OCI-LY1 (cell line): ENCODE results near the gene INPP5B.

Experiments
- H2AFZ ChIP-seq: fragments of 200-600 bp; sonication (generic), shearing (Covaris generic); 2 replicates; pipeline ENCODE4 v1.6.0; 2014; ENCODE audit warnings: antibody characterized with exemption, mild to moderate bottlenecking, low read length
- H3F3A ChIP-seq: fragments of 200-600 bp; sonication (generic), shearing (Covaris generic); 2 replicates; pipeline ENCODE4 v1.6.0; 2014; ENCODE audit warnings: mild to moderate bottlenecking, antibody characterized with exemption, low read length, moderate library complexity; ENCODE audit not compliant: insufficient read depth
- H3K27ac ChIP-seq: fragments of 200-600 bp; sonication (generic); 2 replicates; pipeline ENCODE4 v1.5.1; 2014; ENCODE audit warnings: low read length, mixed run types, mild to moderate bottlenecking, low read depth; ENCODE audit not compliant: poor library complexity, severe bottlenecking
- H3K27me3 ChIP-seq: fragments of 200-600 bp; sonication (generic); 2 replicates; pipeline ENCODE4 v1.6.0; 2014; ENCODE audit warnings: antibody characterized with exemption, mild to moderate bottlenecking, low read length, moderate library complexity; ENCODE audit not compliant: insufficient read depth
- H3K36me3 ChIP-seq: fragments of 200-600 bp; sonication (generic); 2 replicates; pipeline ENCODE4 v1.6.1; 2014; ENCODE audit warnings: mild to moderate bottlenecking, antibody characterized with exemption, low read length, moderate library complexity, mixed read lengths; ENCODE audit not compliant: insufficient read depth
- H3K4me1 ChIP-seq: fragments of 200-600 bp; sonication (generic); 2 replicates; pipeline ENCODE4 v1.5.1; 2014; ENCODE audit warnings: mild to moderate bottlenecking, low read length, moderate library complexity; ENCODE audit not compliant: insufficient read depth, severe bottlenecking
- H3K4me2 ChIP-seq: fragments of 200-600 bp; sonication (generic), shearing (Covaris generic); 2 replicates; pipeline ENCODE4 v1.6.1; 2014; ENCODE audit warnings: low read length
- H3K4me3 ChIP-seq: fragments of 200-600 bp; sonication (generic); 2 replicates; pipeline ENCODE4 v1.5.1; 2014; ENCODE audit warnings: low read length, low read depth, mild to moderate bottlenecking, mixed read lengths; ENCODE audit not compliant: poor library complexity, severe bottlenecking
- H3K79me2 ChIP-seq: fragments of 200-600 bp; shearing (Covaris generic); 2 replicates; pipeline ENCODE4 v1.6.1; 2016; ENCODE audit warnings: mixed run types, low read length, mixed read lengths; ENCODE audit not compliant: insufficient read depth
- H3K9ac ChIP-seq: fragments of 200-600 bp; sonication (generic), shearing (Covaris generic); 2 replicates; pipeline ENCODE4 v1.6.1; 2014; ENCODE audit warnings: mild to moderate bottlenecking, low read length, mixed read lengths
- H3K9me2 ChIP-seq: fragments of 200-600 bp; sonication (generic), shearing (Covaris generic); 2 replicates; pipeline ENCODE4 v1.6.1; 2014; ENCODE audit warnings: low read depth, mild to moderate bottlenecking, low read length, mixed read lengths
- H3K9me3 ChIP-seq: fragments of 200-600 bp; shearing (Covaris generic); 2 replicates; pipeline ENCODE4 v1.6.1; 2014; ENCODE audit warnings: low read length, mixed read lengths
- H4K20me1 ChIP-seq: fragments of 200-600 bp; sonication (generic), shearing (Covaris generic); 2 replicates; pipeline ENCODE4 v1.6.0; 2016; ENCODE audit warnings: mild to moderate bottlenecking, low read length; ENCODE audit not compliant: insufficient read depth
- CTCF ChIP-seq: fragments of 200-600 bp; sonication (generic), shearing (Covaris generic); IDR thresholded peaks from 2 replicates; pipeline ENCODE4 v1.5.1; 2017; ENCODE audit warnings: mild to moderate bottlenecking, antibody characterized with exemption, low read length, moderate library complexity, mixed read lengths
- EZH2 ChIP-seq: fragments of 200-600 bp; sonication (generic), shearing (Covaris generic); IDR thresholded peaks from 2 replicates; pipeline ENCODE4 v1.8.0; 2017; ENCODE audit warnings: borderline replicate concordance, mixed run types, mild to moderate bottlenecking, antibody characterized with exemption, low read length, moderate library complexity, mixed read lengths

INPP5B gene

GRCh38 chr1:37824001-37824400 is 122.9 kb downstream of the INPP5B start:
- Histone ChIP-seq H3F3A (no peaks in the 10 kb centered on the region), H4K20me1 (no peaks in the 10 kb centered on the region), H3K9me3 (no peaks in the 10 kb centered on the region), H3K36me3 (peaks cover 57% of the 10 kb centered on the region), H3K27me3 (no peaks in the 10 kb centered on the region), H3K4me2 (no peak overlapping the region), H3K4me3 (no peak overlapping the region), H3K79me2 (no peaks in the 10 kb centered on the region), H3K9me2 (no peaks in the 10 kb centered on the region), H2AFZ (no peak overlapping the region), H3K27ac (no peak overlapping the region), H3K9ac (no peak overlapping the region), H3K4me1 (no peaks in the 10 kb centered on the region)
- TF ChIP-seq CTCF (no peak), EZH2 (no peak)

GRCh38 chr1:37822906-37823815 is 123.7 kb downstream of the INPP5B start:
- no peaks in the 10 kb centered on the region for H3K9me3 ChIP-seq
- H3K27me3 ChIP-seq, result no peaks in the 10 kb centered on the region
- no peak overlapping the region for H2AFZ ChIP-seq
- H3K4me2 ChIP-seq, result no peak overlapping the region
- H3K4me3 ChIP-seq, result no peak overlapping the region
- no peak overlapping the region for H3K9ac ChIP-seq
- no peak overlapping the region for H3K27ac ChIP-seq
- no peaks in the 10 kb centered on the region for H3K79me2 ChIP-seq
- H3K4me1 ChIP-seq, result no peaks in the 10 kb centered on the region
- no peaks in the 10 kb centered on the region for H3F3A ChIP-seq
- no peak for TF ChIP-seq CTCF
- TF ChIP-seq EZH2, result no peak
- peaks cover 53% of the 10 kb centered on the region for H3K36me3 ChIP-seq
- no peaks in the 10 kb centered on the region for H3K9me2 ChIP-seq
- no peaks in the 10 kb centered on the region for H4K20me1 ChIP-seq

GRCh38 chr1:37821481-37821880 is 125.4 kb downstream of the INPP5B start:
- H3K9me2 ChIP-seq, result no peaks in the 10 kb centered on the region
- no peak overlapping the region for H3K27ac ChIP-seq
- H3K9ac ChIP-seq, result no peak overlapping the region
- no peaks in the 10 kb centered on the region for H4K20me1 ChIP-seq
- H3K9me3 ChIP-seq, result no peaks in the 10 kb centered on the region
- no peaks in the 10 kb centered on the region for H3K27me3 ChIP-seq
- peaks cover 51% of the 10 kb centered on the region for H3K36me3 ChIP-seq
- no peaks in the 10 kb centered on the region for H3K79me2 ChIP-seq
- H3K4me1 ChIP-seq, result no peaks in the 10 kb centered on the region
- TF ChIP-seq EZH2, result no peak
- TF ChIP-seq CTCF, result no peak
- H2AFZ ChIP-seq, result no peak overlapping the region
- no peaks in the 10 kb centered on the region for H3F3A ChIP-seq
- no peak overlapping the region for H3K4me2 ChIP-seq
- H3K4me3 ChIP-seq, result no peak overlapping the region
